ENCODE data around the gene HOXB4. TPM values are rescaled to one million over a fixed set of nuclear protein-coding genes. Genes with fewer than 3 reads are reported as not detected.

HOXB4 gene
- total and polyA plus RNA-seq, 2 of the 4 experiments (the other 2 are of a cell fraction): 2.0 to 8.5 TPM

DNA sequence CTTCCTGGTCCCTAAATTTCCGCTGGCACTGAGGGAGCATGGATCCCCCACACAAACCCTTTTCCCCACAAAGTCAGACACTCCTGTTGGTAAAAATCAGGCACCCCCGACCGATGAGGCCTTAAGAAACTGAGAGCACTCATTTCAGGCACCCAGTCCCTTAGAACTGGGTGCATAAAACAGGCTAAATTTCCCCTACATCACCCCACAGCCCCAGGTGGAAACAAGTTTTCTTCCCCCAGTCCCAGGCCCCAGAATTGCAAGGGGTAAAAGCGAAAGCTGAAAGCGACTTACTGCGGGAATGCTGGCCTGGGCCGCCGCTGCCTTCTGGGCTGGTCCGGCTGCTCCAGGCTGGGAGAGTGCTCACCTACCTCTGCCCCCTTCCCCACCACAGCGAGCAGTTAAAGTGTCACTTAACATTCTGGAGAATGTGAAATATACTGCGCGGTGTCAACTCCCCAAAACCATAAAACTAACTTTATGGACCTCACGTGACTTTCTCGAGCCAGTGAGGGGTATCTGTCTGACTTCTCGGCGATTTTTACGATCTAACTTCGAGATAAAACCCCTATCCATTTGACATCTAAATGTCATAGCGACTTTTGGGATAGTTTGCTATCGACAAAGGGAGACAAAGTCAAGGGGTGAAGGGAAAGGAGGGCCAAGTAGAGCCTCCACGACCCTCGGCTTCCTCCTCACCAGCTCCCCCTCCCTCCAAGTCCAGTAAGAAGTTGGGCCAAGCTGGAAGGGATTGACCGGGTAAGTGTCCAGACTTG is 11.9 kb upstream of the HOXB4 start, which contains the start of gene HOXB3 (continued):
- 0 out of 2 replicates have a peak, but pooled peaks have one; percentile 7 for TF ChIP-seq MAZ (IDR thresholded peaks at IDR 0.05; ENCODE audit: borderline replicate concordance, low read depth, low read length)
- no peak for TF ChIP-seq RFX5 (IDR thresholded peaks at IDR 0.05; ENCODE audit: low read depth, low read length)

DNA sequence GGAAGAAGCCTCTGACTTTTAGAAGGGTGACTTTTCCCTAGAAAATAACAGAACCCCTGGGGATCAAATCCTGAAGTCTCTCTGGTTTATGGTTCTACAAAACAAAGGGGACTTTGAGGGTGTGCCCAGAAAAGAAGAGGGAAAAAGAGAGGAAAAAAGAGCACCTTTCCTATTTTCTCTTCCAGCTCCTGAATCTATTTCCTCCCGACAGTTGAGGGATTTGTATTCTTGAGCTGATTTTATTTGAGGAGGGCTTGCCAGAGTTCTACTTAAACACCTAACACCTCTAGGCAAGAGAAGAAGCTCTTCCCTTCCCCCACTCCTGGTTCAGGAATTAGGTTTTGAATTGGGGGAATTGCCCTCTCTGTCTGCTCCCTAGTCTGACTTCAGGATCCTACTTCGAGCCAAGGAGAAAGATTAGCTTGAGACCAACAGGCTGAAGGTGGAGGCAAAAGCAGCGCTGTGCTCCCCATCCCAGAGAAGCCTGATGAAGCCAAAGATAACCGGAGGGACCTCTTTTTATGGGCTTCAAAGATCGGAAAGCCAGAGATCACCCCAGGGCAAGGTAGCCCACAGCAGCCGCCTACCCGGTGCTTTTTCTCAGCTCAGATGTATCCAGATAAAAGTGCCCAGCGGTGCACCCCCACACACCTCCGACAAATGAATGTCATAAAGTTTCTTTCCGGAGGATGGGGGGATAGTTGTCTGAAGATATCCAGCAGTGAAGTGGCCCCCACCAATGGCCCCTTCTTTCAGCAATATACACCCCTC is 11.1 kb upstream of the HOXB4 start:
- peak overlapping the region; percentile 95; the same call in 2 of the 3 replicates for H2BK15ac ChIP-seq (ENCODE audit: low read depth, low read length)
- ATAC-seq (ENCODE audit: low read depth) (no peak), DNase-seq (peak; percentile 17)
- no peaks in the 10 kb centered on the region for H3K79me1 ChIP-seq (ENCODE audit: low read depth in 1 of 2, low read length in 2 of 2)
- no peaks in the 10 kb centered on the region for H3K9me1 ChIP-seq (ENCODE audit: insufficient read depth, low read length)
- peak overlapping the region; percentile 99 for H3K4ac ChIP-seq (ENCODE audit: low read depth, low read length)
- H3K18ac ChIP-seq (ENCODE audit: low read depth, low read length): peak overlapping the region; percentile 96
- H2AK5ac ChIP-seq (ENCODE audit: low read depth, low read length): peak overlapping the region; percentile 95
- peak overlapping the region; percentile 96 to 99 for H4K8ac ChIP-seq (ENCODE audit: low read depth in 2 of 2, low read length in 2 of 2)
- H2BK120ac ChIP-seq (ENCODE audit: low read depth, low read length): peak overlapping the region; percentile 97
- H3K4me3 ChIP-seq (ENCODE audit: insufficient read depth, low read depth, low read length): peak overlapping the region; percentile 91
- H3K36me3 ChIP-seq (ENCODE audit: control insufficient read depth, insufficient read depth, low read length): peaks cover 10% of the 10 kb centered on the region; the same call in 1 of the 2 replicates
- H3K27me3 ChIP-seq (ENCODE audit: control insufficient read depth, insufficient read depth, low read length): no peaks in the 10 kb centered on the region
- peak overlapping the region; percentile 100 for H3K23ac ChIP-seq (ENCODE audit: low read depth, low read length)
- H4K91ac ChIP-seq (ENCODE audit: insufficient read depth, low read depth, low read length): peak overlapping the region; percentile 99
- H3K14ac ChIP-seq (replicated peaks; ENCODE audit: low read depth, low read length): peak overlapping the region; percentile 99
- no peaks in the 10 kb centered on the region; the same call in 1 of the 2 replicates for H4K20me1 ChIP-seq (ENCODE audit: insufficient read depth, low read length)
- dilution Hi-C loops (cut with HindIII; ENCODE audit: low sequenced_read_pairs, unreplicated experiment) (no loop called here), intact Hi-C loops (cut with micrococcal nuclease) (no loop called here), in situ Hi-C loops (cut with MboI; ENCODE audit: low sequenced_read_pairs) (no loop called here)
- no peaks in the 10 kb centered on the region for H3K9me3 ChIP-seq (ENCODE audit: control insufficient read depth, insufficient read depth, low read length)
- TSS peak; percentile 29 for BruUV-seq (replicated peaks)
- peak overlapping the region; percentile 100 for H3K56ac ChIP-seq (ENCODE audit: extremely low read depth, insufficient read depth, low read length)
- CTCF ChIA-PET: interaction anchor here (0.6 to 2.6 kb wide), 4 partner anchors 33 to 237 kb away, joined by 3 to 15 read pairs (median 4); no protein-coding TSS in a partner anchor
- TF ChIP-seq, protein P1, sequence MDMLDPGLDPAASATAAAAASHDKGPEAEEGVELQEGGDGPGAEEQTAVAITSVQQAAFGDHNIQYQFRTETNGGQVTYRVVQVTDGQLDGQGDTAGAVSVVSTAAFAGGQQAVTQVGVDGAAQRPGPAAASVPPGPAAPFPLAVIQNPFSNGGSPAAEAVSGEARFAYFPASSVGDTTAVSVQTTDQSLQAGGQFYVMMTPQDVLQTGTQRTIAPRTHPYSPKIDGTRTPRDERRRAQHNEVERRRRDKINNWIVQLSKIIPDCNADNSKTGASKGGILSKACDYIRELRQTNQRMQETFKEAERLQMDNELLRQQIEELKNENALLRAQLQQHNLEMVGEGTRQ (IDR thresholded peaks at IDR 0.05; ENCODE audit: low read depth, low read length): no peak
- no peak for TF ChIP-seq RFX5 (IDR thresholded peaks at IDR 0.05; ENCODE audit: low read depth, low read length)
- peak overlapping the region; percentile 8 for H2AFZ ChIP-seq (replicated peaks; ENCODE audit: low read length, poor library complexity)
- H3K27ac ChIP-seq (ENCODE audit: insufficient read depth, low read length): peak overlapping the region; percentile 99
- peak overlapping the region; percentile 100 for H3K9ac ChIP-seq (ENCODE audit: low read depth, low read length)
- H2BK5ac ChIP-seq (ENCODE audit: low read depth, low read length, poor library complexity, severe bottlenecking): peak overlapping the region; percentile 99
- H3K4me1 ChIP-seq (ENCODE audit: control insufficient read depth, insufficient read depth, low read length): peaks cover 3% of the 10 kb centered on the region; the same call in 1 of the 2 replicates
- peak overlapping the region; percentile 55 for H2BK20ac ChIP-seq (ENCODE audit: low read depth, low read length)
- POLR2A ChIA-PET (ENCODE audit: unreplicated experiment): interaction anchor here (0.5 to 1.0 kb wide), 8 partner anchors 9 to 191 kb away, joined by 3 to 9 read pairs (median 3); no protein-coding TSS in a partner anchor
- WGBS, 2 experiments (ENCODE audit: extremely low coverage in 2 of 2, insufficient read length in 1 of 2): no CpG with 5 or more reads among the region's 10 CpGs
- peak overlapping the region; percentile 92 for H4K5ac ChIP-seq (ENCODE audit: low read depth, low read length)
- H2AK9ac ChIP-seq (replicated peaks; ENCODE audit: low read depth, low read length, poor library complexity): peak overlapping the region; percentile 94
- H3K4me2 ChIP-seq (ENCODE audit: low read depth, low read length): peak overlapping the region; percentile 98
